Activated CD8-positive, alpha-beta memory T cell treated with anti-CD3 and anti-CD28 coated beads, Interleukin-2, amount 50 U/mL, for 24 hours (primary cell): ENCODE data around the gene MORF4L2.
"Not testable (repeated sequence)": the region's sequence is repeated elsewhere in the genome, so short reads cannot be mapped to it uniquely, and the experiment has no call there.

ENCODE experiments used
- DNase-seq: peaks from one replicate; pipeline ENCODE4 v3.0.0-alpha.2; 2020; ENCODE audit errors: extremely low read depth

Gene MORF4L2

DNA sequence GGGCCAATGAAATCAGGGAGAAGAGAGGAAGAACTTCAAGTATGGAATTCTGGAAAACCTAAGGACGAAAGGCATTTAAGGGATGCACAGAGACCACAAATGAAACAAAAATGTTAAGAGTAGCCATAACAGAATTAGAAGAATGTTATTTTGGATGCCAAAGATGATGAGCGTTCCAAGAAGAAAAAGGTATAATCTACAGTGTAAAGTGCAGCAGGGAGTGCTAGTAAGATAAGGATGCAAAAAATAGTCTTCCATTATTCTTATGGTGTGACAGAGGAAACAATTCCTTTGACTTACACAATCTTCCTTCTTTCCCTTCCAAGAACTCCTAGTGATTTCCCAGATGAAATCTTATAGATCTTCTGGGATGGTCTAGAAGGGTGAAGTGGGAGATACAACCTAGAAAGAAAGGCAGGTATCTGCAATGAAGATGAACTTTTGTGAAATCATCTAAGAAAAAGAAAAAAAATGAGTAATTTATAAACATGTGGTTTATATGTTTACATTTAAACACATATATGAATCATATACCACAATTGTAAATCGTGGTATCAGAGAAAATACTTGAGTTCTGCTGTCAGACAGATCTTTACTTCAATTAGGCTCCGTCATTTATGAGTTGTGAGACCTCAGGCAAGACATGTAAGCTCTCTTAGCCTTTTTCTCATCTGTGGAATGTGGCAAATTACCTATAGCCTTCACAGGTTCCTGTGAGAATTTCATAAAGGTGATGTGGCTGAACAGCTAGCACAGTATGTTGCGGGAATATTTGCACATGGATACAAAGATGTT lies 8.1 kb downstream of the MORF4L2 start:
- no peak for DNase-seq

GRCh38 chrX:103674531-103675454 lies 11.7 kb downstream of the MORF4L2 start:
- no peak for DNase-seq

DNA sequence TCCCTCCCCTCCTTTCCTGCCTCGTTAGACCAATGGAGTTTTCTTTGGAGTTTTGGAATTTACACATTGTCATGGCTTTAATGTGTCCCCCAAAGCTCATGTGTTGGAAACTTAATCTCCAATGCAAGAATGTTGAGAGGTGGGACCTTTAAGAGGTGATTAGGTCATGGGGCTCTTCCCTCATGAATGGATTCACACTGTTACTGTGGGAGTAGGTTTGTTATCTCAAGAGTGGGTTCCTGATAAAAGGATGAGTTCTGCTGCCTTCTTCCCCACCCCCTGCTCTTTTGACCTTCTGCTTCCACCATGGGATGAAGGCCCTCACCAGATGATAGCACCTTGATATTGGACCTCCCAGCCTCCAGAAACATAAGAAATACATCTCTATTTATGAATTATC lies 16.8 kb downstream of the MORF4L2 start:
- DNase-seq: no peak

DNA sequence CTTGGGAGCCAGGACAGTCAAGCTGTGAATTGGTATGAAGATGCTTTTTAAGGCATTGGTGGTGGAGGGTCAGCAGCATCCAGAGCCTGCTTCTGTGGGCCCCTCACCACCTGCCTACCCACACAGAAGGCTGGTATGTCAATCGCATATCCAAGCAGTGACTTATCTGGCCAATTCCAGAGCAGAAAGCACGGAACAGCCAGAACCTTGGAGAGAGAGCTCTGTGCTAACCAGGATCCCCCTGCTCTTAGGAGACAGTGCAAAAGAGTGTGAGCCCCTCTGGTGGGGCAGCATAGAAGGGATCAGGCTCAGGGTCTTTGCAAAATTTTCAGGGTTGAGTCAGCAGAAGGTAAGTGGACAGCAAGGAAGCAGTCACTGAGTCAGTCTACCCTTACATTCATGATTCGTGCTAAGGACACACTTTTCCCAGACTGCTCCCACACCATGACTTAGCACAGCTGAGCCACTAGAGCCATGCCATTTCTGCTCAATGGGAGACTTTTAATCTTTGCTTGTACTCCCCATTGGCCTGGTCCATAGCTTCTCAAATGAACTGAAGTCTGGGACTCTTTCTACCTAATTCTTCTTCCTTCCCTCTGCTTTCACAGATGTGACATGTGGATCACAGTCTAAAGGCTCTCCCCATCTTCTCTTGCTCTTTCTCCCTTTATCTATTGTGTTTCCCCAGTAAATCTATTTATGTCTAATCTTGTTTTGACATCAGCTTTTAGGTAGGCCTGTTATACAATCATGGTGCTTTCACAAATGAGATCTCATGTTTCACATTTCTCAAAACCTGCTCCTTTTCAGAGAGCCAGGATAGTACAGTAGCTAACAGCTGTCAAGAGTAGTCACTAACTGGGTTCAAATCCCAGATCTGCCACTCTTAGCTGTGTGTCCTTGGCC lies 20.0 kb downstream of the MORF4L2 start:
- DNase-seq: no peak

GRCh38 chrX:103663981-103664762 lies 22.3 kb downstream of the MORF4L2 start:
- no peak for DNase-seq

DNA sequence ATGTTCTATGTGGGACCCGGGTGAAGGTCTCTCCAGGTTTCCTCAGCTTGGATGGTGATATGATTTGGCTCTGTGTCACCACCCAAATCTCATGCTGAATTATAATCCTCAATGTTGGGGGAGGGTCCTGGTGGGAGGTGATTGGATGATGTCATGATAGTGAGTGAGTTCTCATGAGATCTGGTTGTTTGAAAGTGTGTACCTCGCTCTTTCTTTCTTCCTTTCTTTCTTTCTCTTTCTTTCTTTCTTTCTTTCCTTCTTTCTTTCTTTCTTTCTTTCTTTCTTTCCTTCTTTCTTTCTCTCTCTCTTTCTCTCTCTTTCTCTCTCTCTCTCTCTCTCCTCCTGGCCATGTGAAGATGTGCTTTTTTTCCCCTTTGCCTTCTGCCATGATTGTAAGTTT lies 27.0 kb downstream of the MORF4L2 start:
- DNase-seq: not testable (repeated sequence)

GRCh38 chrX:103658681-103659433 lies 27.6 kb downstream of the MORF4L2 start:
- DNase-seq: no peak

DNA sequence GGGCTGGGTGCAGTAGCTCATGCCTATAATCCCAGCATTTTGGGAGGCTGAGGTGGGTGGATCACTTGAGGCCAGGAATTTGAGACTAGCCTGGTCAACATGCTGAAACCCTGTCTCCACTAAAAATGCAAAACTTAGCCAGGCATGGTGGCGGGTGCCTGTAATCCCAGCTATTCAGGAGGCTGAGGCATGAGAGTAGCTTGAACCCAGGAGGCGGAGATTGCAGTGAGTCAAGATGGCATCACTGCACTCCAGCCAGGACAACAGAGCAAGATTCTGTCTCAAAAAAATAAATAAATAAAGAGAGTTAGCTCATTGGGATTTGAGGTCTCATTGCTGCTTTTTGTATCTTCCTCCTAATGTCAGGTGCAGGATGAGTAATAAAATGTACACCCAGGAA lies 29.4 kb downstream of the MORF4L2 start:
- DNase-seq: not testable (repeated sequence)

- DNase-seq: no peak
Measured at GRCh38 chrX:103656617-103657016, 29.9 kb downstream of the MORF4L2 start.

DNA sequence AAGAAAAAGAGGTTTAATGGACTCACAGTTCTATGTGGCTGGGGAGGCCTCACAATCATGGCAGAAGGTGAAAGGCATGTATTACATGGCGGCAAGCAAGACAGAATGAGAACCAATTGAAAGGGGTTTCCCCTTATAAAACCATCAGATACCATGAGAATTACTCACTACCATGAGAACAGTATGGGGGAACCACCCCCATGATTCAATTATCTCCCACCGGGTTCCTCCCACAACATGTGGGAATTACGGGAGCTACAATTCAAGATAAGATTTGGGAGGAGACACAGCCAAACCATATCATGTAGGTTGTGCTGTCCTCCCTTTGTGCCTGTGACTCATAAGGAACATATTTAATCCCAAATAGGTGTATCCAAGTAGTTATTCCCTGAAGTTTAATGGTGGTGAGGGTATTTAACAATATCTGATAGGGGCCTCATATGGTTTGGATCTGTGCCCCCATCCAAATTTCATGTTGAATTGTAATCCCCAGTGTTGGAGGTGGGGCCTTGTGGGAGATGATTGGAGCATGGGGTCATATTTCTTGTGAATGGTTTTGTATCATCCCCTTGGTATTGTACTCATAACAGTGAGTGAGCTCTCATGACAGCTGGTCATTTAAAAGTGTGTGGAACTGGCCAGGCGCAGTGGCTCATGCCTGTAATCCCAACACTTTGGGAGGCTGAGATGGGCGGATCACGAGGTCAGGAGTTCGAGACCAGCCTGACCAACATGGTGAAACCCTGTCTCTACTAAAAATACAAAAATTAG lies 31.1 kb downstream of the MORF4L2 start:
- not testable (repeated sequence) for DNase-seq

DNA sequence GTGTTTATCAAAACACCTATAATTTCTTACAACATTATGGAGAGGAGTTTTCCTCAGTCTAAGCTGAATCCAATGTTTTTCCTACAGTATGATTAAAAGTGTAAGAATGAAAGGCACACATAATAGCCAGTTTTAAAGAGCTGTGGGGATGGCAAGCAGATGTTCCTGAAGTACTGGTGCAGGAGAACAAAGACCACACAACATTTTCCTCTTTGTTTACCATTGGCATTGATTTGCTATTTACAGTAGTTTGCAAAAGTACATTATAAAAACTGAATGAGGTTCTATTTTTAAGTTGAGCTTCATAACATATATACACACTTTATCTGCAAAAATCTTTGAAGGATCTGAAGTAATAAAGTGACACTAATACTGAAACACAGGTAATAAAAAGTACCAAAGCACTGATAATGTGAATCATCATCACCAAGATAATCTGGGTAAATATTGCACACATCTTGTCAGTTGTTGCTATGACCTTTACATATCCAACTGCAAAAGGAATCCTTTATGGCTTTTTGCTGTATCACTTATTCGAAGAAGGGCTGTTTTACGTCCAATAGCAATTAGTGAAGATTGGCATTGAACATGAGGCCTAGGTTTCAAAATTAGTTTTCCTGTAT lies 35.2 kb downstream of the MORF4L2 start:
- no peak for DNase-seq

GRCh38 chrX:103647630-103648029 lies 38.9 kb downstream of the MORF4L2 start:
- no peak for DNase-seq

GRCh38 chrX:103644125-103644524 lies 42.4 kb downstream of the MORF4L2 start:
- DNase-seq: no peak

DNA sequence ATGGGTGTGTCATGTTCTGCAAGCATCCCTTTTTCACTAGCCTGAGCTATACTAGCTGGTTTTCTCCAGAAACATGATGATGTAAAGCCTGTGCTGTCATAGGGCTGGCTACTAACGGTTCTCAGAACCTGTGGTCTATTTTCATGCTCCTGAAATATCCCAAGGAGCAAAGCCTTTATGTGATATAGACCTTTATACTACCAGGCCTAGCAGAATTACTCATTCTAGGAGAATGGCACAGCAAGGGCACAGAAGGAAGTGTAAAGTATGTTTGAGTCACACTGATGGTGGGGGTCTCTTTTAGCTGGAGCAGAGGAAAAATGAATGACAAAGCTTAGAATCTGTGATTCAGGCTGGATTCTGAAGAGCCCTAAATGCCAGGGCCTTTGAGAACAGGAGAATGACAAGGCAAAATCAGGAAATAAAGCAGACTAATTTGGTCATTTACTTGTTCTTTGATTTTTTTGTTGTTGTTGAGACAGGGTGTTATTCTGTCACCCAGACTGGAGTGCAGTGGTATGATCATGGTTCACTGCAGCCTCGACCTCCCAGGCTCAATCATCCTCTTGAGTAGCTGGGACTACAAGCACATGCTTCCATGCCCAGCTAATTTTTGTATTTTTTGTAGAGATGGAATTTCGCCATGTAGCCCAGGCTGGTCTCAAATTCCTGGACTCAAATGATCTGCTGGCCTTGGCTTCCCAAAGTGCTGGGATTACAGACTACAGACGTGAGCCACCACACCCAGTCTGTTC lies 45.9 kb downstream of the MORF4L2 start:
- DNase-seq: no peak

DNA sequence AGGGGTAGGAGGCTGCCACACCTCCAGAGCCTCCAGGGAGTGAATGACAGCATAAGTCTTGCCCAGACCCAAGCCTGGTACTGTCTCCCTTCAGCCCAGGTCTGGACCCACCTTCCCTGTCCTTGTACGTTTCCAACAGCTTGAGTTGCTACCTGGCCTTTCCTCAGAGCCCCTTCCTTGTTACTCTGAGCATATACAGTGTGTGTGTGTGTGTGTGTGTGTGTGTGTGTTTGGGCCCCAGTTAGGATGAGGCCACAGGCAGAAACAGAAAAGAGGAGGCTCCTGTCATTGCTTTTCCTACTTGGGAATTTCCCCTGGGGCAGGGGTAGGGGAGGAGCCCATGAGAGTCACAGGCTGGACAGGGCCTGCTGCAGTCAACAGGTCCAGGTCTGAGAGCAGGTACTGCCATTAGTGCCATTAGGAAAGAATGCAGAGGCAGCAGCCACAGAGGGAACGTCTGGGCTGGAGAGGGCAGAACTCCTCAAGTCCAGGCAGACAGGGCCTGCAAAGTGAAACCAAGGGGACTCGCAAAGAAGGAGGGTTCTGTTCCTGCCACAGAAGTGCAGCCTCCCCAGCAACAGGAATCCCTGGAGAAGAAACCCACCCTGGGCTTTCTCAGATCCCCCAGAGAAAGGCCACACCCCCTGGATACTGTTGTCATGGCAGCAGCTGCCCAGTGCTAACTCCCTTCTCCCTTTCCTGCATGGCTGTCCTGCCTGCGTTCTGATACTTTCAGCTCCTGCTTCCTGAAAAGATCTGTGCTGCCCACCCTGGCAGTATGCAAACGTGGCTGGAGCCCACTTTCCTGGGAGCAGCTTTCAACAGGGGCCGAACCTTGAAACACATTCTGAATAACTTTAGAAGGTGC lies 47.8 kb downstream of the MORF4L2 start:
- not testable (repeated sequence) for DNase-seq

DNA sequence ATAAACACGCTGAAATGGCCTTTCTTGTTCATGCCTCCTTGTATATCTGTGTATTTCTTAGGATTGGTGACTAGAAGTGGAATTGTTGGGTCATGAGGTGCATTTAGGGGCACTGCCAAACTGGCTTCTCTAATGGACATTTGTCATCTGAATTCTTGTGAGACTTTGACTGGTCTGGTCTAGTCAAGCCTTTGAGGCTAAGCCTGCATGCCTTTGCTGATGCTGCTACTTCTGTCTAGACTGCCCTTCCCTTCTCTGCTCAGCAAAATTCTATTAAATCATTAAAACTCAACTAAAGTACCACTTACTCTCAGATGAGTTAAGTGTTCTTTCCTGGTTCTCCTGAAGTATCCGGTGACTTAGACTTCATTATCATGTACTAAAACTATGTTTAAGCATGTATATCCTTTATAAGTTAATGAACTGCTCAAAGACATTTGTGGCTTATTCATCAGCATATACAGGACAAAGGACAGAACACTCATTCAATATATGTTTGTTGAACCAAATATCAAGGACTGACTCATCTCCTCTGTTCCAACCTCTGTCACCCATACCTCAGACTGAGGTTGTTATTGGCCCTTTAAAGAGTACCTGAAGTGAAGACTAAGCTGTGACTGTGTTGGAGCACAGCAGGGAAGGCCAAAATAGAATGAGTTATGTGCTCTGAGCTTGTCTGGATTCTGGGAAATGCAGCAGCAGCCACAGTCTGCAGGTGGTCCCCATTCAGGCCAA lies 48.7 kb downstream of the MORF4L2 start:
- no peak for DNase-seq

DNA sequence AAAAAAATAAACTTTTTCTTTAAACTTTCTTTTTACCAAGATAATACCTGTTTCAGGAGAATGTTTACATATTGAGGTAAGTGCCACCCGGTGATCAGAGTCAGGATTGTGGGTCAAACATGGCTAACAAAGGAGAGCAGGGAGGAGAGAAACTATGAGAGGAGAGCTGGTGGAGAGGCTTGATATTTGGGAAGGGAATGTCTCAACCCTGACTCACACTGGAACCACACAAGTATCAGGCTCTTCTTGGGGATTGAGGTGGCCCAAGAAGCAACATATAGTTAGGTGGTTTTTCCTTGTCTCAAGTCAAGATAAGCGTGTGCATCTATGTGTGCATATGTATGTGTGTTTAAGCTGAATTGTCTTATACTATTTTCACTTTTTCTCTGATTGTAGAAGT lies 51.1 kb downstream of the MORF4L2 start:
- DNase-seq: no peak
